ENCODE data around the gene RLN1.

Gene RLN1

DNA sequence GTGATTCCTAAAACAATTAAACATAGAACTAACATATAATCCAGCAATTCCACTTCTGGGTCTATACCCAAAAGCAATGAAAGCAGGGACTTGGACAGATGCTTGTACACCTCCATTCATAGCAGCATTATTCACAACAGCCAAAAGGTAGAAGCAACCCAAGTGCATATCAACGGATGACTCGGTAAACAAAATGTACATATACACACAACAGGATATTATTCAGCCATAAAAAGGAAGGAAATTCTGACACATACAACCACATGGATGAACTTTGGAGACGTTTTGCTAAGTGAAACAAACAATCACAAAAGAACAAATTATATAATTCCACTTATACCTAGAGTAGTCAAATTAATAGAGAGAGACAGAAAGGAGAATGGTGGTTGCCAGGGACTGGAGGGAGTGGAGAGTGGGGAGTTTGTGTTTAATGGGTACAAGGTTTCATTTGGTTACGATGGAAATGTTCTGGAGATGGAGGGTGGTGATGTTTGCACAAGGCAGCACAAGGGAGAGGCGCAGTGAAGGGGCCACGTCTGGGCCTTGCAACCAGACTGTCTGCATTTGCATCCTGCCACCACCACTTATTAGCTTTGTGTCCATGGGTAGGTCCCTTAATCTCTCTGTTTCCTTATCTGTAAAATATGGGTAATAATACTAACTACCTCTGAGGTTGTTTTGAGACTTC, 36.3 kb upstream of the RLN1 start:
- Histone ChIP-seq H3K4me1 (no peaks in the 10 kb centered on the region), H3K27me3 (ENCODE audit: control insufficient read depth, insufficient read depth, low read length) (no peaks in the 10 kb centered on the region), H3K9ac (no peak overlapping the region), H3K9me3 (ENCODE audit: control insufficient read depth, low read length) (no peaks in the 10 kb centered on the region), H2AFZ (no peak overlapping the region), H3K4me2 (ENCODE audit: low read length) (no peak overlapping the region), H3K36me3 (ENCODE audit: control insufficient read depth, insufficient read depth, low read length) (no peaks in the 10 kb centered on the region), H3K79me2 (no peaks in the 10 kb centered on the region), H3K4me3 (ENCODE audit: low read depth, low read length) (no peak overlapping the region), H3K27ac (no peak overlapping the region)
- TF ChIP-seq, protein P1, sequence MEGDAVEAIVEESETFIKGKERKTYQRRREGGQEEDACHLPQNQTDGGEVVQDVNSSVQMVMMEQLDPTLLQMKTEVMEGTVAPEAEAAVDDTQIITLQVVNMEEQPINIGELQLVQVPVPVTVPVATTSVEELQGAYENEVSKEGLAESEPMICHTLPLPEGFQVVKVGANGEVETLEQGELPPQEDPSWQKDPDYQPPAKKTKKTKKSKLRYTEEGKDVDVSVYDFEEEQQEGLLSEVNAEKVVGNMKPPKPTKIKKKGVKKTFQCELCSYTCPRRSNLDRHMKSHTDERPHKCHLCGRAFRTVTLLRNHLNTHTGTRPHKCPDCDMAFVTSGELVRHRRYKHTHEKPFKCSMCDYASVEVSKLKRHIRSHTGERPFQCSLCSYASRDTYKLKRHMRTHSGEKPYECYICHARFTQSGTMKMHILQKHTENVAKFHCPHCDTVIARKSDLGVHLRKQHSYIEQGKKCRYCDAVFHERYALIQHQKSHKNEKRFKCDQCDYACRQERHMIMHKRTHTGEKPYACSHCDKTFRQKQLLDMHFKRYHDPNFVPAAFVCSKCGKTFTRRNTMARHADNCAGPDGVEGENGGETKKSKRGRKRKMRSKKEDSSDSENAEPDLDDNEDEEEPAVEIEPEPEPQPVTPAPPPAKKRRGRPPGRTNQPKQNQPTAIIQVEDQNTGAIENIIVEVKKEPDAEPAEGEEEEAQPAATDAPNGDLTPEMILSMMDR (IDR thresholded peaks at IDR 0.05), result no peak

DNA sequence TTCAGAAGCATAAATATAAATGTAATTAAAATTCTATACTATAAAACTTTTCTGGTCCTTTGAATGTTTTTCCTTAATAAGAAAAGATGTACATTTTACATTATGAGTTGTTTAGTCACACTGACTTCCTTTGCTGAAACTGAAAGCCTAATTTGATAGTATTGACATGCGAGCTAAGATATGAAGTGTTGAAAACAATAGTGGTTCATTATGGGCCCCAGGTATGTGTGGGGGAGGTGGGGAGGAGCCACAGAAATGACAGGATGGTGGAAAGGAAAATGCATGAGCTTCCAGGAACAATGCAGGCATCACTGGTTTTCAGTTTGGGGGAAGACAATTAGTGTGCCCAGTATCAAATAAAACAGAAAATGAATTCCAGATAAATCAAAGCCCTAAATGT, 35.4 kb upstream of the RLN1 start:
- Histone ChIP-seq H3K4me3 (ENCODE audit: low read depth, low read length) (no peak overlapping the region), H3K9ac (no peak overlapping the region), H3K4me1 (no peaks in the 10 kb centered on the region), H3K36me3 (ENCODE audit: control insufficient read depth, insufficient read depth, low read length) (no peaks in the 10 kb centered on the region), H3K27ac (no peak overlapping the region), H2AFZ (no peak overlapping the region), H3K79me2 (no peaks in the 10 kb centered on the region), H3K4me2 (ENCODE audit: low read length) (no peak overlapping the region), H3K9me3 (ENCODE audit: control insufficient read depth, low read length) (no peaks in the 10 kb centered on the region), H3K27me3 (ENCODE audit: control insufficient read depth, insufficient read depth, low read length) (no peaks in the 10 kb centered on the region)
- TF ChIP-seq, protein P1 (IDR thresholded peaks at IDR 0.05), result no peak

DNA sequence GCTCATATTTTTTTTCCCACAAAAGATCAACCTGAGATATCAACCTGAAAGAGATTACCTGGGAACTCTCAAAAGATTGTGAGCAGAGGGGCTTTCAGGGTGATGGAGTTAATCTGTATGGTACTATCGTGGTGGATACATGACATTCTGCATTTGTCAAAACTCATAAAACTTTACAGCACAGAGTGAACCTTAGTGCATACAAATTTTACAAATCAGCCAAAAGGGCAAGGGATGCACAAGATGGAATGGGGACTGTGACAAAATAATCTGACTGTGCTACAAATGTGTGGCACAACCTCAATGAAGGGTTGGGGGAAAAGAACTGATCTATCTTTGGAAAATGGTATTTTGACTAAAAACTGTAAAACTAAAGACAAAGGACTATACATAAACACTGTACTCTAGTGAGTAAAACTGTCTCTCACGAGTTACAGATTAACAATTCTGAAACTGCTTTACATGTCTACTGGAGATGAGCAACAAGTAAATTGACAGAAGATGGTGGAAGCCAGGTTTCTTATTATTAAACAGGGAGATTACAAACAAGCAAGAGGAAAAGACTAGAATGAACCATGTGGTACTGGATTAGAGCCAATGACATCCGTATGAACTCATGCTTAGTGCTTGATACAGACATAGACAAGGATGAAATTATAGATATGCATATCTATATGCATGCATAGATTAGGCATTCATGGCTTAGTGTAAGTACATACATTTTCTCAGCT, 24.8 kb upstream of the RLN1 start:
- Histone ChIP-seq H3K27ac (no peak overlapping the region), H3K9ac (no peak overlapping the region), H3K9me3 (ENCODE audit: control insufficient read depth, low read length) (no peaks in the 10 kb centered on the region), H3K36me3 (ENCODE audit: control insufficient read depth, insufficient read depth, low read length) (no peaks in the 10 kb centered on the region), H3K27me3 (ENCODE audit: control insufficient read depth, insufficient read depth, low read length) (no peaks in the 10 kb centered on the region), H3K4me2 (ENCODE audit: low read length) (no peak overlapping the region), H3K79me2 (no peaks in the 10 kb centered on the region), H2AFZ (no peak overlapping the region), H3K4me1 (no peaks in the 10 kb centered on the region), H3K4me3 (ENCODE audit: low read depth, low read length) (no peak overlapping the region)
- TF ChIP-seq, protein P1 (IDR thresholded peaks at IDR 0.05), result no peak

DNA sequence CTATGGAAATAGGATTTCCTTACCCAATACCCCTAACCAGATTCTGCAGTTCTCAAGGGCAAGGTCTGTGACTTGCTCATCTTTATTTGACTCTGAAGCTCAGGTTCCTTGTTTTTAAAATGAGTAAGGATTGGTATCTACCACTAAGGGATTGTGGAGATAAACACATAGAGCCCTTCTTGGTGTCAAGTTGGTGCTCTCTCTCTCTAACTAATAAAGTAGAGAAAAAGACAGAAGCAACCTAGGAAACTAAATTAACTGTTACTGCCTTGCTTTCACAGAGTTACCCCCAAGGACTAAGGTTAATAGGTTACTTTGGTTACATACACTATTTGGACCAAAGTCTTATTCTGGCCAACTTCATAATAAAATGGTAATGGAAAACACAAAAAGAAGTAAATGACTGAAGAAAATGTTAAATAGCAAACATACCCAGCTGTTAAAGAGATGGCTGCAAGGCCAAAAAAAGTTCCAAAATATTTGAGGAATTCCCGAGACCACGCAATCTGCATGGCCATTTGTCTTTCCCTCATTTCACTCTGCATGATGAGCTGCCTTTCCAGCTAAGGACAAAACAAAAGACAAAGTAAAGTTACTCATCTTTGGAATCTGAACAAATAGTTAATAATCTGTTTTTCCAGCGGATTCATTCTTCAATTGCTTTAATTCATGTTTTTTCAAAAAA, 21.8 kb upstream of the RLN1 start:
- Histone ChIP-seq H3K9me3 (ENCODE audit: control insufficient read depth, low read length) (no peaks in the 10 kb centered on the region), H3K4me2 (ENCODE audit: low read length) (no peak overlapping the region), H3K27me3 (ENCODE audit: control insufficient read depth, insufficient read depth, low read length) (no peaks in the 10 kb centered on the region), H3K27ac (no peak overlapping the region), H3K36me3 (ENCODE audit: control insufficient read depth, insufficient read depth, low read length) (no peaks in the 10 kb centered on the region), H3K4me1 (no peaks in the 10 kb centered on the region), H3K9ac (no peak overlapping the region), H3K79me2 (no peaks in the 10 kb centered on the region), H2AFZ (no peak overlapping the region), H3K4me3 (ENCODE audit: low read depth, low read length) (no peak overlapping the region)
- TF ChIP-seq, protein P1 (IDR thresholded peaks at IDR 0.05), result no peak

All from parathyroid adenoma (tissue), 2 donors.